GM21390 (cell line): ENCODE results near the gene FBXL16.
A peak's percentile ranks its signal among the peaks of the same experiment; 100 is the strongest.

Source experiments
- ATAC-seq: cut with Tn5 transposase; IDR thresholded peaks from one replicate; pipeline ENCODE4 v1.9.1; 2021; ENCODE audit not compliant: unreplicated experiment

The FBXL16 gene

DNA sequence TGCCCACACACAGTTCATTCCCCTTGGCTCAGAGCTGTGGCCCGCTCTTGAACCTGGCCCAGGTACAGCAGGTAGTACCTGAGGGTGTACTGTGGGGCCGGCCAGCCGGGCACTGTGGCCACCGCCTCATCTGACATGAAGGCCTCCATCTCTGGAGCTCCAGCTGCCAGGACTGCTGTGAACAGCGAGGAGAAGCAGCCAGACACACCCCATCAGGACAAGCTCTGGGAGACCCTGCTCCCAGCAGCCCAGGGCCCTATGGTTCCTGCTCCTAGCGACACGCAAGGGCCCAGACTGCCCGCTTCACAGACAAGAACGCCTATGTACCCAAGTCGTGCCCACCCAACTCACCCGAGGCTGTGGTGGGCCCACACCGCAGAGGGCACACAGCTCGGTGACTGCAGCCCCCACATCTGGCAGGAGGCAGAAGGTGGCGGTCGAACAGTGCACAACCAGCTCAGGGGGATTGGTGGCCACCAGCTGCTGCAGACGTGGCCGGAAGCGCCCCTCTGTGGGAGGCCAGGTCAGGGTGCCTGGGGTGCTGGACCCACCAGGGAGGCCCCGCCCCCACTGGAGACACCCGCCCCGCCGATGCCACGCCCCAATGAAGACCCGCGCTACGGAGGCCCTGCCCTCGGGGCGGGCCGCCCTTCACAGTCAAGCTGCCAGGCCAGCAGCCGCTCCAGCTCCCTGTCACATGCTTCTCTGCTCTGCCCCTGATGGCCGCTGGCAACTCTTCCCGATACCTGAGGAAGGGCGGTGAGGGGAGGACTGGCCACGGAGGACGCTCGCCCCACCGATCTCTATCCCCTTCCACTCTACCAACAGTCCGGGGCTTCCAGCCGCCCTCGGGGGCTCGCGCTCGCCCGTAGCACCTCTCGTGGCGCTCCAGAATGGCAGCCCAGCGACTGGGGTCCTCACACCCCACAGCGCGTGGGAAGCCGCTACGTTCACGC is 26.5 kb downstream of the FBXL16 start:
- ATAC-seq, result no peak

DNA sequence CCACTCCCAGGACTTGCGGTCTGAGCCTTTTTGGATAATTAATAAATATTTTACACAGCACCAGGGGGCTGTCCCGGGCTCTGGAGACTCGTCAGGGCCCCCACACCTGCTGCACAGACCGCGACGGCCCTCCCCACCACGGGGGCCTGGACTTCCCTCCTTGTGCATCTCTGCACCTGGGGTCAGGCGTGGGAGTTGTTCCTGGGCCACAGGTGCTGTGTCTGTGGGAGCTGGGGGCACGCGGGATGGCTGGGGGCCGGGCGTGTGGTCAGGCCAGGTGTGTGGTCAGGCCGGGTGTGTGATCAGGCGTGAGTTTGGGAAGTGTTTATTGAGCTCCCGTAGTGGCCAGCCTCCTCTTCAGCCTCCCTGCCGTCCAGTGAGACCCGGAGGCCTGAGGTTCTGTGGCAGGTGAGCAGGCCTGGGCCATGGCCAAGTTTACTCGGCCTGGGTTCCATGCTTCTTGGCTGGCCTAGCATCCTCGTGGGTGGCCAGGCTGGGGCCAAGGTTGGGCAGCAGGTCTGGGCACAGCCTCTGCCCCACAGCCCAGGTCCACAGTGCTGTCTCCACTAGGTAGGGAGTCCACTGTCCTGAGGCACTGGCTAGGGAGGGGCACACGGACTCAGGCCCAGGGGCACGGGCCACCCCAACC is 27.3 kb downstream of the FBXL16 start:
- ATAC-seq, result no peak

DNA sequence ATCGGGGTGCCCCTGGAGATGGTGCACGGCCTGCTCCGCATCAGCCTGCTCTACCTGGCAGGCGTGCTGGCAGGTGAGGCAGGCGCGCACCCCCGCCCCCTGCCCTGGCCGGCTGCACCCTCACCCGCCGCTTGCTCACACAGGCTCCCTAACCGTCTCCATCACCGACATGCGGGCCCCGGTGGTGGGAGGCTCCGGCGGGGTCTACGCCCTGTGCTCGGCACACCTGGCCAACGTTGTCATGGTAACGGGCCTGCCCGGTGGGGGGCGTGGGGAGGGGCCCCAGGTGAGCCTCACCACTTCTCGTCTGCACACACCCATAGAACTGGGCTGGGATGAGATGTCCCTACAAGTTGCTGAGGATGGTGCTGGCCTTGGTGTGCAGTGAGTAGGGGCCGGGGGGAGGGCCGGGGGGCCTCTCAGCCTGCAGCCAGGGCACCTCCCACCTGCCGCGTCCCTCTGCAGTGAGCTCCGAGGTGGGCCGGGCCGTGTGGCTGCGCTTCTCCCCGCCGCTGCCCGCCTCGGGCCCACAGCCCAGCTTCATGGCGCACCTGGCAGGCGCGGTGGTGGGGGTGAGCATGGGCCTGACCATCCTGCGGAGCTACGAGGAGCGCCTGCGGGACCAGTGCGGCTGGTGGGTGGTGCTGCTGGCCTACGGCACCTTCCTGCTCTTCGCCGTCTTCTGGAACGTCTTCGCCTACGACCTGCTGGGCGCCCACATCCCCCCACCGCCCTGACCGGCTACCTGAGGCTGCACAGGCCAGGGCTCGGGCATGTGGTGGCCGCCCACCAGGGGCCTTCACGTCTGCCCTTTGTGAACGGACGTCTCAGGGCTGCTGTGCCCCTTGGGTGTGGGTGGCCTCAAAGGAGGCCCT is 28.0 kb downstream of the FBXL16 start:
- ATAC-seq, result no peak

DNA sequence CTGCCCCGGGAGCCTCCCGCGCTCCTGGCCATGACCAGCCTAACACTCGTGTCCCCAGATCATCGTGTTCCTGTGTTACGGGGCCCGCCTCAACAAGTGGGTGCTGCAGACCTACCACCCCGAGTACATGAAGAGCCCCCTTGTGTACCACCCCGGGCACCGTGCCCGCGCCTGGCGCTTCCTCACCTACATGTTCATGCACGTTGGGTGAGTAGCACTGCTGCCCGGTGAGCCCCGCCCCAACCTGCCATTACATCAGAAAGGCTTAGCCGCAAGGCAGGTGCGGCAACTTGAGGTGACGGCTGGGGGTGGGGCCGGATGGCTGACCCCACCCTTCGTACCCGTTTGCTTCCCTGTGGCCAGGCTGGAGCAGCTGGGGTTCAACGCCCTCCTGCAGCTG is 28.7 kb downstream of the FBXL16 start:
- ATAC-seq, result no peak

DNA sequence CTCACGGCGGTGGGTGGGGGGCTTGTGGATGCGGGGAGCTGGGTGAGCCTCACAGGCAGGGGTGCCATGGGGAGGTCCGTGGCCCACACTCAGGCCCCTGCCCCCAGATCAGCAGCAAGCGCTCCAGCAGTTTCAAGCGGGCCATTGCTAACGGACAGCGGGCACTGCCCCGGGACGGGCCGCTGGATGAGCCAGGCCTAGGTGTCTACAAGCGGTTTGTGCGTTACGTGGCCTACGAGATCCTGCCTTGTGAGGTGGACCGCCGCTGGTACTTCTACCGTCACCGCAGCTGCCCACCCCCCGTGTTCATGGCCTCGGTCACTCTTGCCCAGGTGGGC is 29.1 kb downstream of the FBXL16 start:
- no peak for ATAC-seq

DNA sequence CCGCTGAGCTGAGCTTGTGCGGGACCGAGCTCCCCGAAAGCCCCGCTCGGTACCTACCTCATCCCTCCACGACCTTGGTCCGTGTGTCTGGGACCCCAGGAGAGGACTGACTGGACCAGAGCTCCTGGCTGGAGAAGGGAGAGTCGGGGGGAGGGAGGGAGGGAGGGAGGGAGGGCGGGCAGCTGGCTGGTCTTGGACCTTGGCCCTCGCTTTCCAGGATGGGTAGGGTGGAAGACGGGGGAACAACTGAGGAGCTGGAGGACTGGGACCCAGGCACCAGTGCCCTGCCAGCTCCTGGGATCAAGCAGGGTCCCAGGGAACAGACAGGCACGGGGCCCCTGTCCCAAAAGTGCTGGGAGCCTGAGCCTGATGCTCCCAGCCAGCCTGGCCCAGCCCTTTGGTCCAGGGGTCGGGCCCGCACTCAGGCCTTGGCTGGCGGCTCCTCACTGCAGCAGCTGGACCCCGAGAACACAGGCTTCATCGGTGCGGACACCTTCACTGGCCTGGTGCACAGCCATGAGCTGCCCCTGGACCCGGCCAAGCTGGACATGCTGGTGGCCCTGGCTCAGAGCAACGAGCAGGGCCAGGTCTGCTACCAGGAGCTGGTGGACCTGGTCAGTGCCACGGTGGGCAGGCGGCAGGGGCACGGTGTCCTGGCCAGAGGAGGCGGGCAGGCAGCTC is 29.6 kb downstream of the FBXL16 start:
- ATAC-seq, result no peak

DNA sequence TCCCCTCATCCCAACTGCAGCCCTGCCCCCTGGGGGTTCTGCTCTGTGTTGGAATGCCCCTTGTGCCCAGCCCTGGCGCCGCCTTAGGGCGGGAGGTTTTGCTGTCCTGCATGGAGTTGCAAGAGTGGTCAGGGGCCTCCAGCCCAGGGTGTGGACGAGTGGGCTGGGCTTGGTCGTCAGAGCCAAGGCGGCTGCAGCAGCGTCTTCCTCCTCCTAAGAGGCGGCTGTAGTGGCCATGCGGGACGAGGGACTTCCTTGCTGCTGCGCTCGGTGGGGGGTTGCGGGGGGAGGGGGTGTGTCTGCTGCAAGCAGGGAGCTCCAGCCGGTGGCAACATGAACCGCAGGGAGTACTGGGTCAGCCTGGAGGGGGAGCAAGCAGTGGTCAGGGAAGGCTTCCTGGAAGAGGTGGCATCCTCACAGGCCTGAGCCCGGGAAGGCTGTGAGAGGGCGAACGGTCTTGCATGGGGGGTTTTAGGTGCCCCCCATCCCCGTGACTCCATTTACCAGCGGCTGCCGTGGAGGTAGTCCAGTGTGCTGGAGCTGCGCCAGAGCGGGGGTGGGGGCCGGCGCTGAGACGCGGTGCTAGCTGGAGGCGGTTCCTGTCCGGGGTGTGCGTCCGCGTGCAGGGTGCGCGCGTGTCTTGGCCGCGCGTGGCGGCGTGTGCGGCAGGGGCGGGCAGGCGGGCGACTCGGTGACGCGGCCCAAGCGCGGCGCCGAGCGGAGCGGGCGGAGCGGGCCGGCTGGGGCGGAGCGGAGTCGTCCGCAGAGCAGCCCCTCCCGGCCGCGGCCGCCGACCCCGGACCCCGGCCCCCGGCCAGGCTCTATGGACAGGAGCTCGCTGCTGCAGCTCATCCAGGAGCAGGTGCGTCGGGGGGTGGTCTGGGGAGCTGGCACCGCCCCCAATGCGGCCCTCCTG is 30.4 kb downstream of the FBXL16 start, which contains the start of gene RHBDL1:
TSS of gene RHBDL1 (plus strand) at position 704 of the 916 bp plus-strand sequence. CDS start at position 824, 120 bp downstream.
- no peak for ATAC-seq

DNA sequence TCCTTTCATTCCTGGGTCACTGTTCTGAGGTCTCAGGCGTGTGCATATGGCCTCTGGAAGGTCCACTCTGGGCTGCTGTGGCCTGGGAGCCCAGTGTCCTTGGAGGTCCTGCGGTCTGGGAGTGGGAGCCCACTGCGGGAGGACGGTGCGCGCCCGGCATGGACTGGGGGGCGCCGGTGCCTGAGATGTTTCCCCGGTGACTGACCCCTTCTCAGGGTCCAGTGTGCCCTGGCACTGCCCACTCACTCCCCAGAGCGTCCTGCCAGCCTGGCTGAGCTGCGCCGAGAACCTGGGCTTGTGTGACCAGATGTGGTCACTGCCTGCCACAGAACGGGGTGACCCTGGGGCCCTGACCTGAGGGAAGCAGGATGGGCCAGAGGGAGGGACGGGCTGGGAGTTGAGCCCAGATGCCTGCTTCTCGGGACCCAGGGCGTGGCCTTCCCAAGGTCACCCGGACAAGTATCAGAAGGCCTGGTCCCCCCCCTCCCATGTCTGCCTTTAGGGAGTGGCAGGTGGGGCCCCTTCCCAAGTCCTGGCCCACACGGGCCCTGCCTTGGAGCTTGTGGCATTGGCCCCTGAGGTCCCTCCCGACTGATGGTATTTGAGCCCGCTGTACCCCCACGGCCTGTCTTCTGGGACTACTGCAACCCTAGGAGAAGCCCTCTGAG is 31.3 kb downstream of the FBXL16 start:
- no peak for ATAC-seq

DNA sequence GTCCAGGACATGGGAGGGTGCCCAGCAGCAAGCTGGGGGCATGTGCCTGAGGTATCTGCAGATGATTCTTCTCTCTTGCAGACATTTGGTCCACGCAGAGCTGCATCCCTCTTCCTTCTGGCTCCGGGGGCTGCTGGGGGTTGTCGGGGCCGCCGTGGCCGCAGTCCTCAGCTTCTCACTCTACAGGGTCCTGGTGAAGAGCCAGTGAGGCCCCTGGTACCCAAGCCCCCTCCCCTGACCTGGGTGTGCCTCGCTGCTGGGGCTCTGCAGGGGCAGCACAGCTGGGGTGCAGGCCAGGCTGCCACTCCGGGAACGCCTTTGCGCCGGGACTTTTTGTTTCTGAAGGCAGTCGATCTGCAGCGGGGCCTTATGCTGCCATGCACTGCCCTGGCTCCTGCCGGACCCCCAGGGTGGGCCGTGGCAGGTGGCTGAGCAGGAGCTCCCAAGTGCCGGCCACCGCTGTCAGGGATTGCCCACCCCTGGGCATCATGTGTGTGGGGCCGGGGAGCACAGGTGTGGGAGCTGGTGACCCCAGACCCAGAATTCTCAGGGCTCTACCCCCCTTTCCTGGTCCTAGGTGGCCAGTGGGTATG is 32.1 kb downstream of the FBXL16 start:
- no peak for ATAC-seq

DNA sequence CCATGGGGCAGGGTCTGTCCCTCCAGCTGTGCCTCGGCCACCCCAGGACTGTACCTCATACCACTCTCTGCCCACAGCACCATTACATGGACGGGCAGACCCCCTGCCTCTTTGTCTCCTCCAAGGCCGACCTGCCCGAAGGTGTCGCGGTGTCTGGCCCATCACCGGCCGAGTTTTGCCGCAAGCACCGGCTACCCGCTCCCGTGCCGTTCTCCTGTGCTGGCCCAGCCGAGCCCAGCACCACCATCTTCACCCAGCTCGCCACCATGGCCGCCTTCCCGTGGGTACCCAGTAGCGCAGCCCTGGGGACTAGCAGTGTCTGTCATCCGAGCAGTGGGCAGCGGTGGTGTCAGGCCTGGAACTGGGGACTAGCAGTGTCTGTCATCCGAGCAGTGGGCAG is 32.8 kb downstream of the FBXL16 start:
- no peak for ATAC-seq

DNA sequence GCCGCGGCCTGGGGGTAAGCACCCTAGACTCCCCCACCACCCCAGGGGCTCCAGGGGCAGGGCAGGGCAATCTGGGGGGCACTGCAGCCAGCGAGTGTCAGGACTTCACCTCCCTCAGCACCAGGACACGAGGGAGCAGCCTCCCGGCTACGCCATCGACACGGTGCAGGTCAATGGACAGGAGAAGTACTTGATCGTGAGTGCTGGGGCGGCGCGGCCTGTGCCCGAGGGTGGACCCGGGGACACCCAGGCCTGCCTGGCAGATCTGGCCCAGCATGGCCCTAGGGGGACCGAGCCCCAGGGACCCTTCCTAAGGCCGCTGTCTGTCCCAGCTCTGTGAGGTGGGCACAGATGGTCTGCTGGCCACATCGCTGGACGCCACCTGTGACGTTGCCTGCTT is 33.2 kb downstream of the FBXL16 start:
- ATAC-seq, result no peak

DNA sequence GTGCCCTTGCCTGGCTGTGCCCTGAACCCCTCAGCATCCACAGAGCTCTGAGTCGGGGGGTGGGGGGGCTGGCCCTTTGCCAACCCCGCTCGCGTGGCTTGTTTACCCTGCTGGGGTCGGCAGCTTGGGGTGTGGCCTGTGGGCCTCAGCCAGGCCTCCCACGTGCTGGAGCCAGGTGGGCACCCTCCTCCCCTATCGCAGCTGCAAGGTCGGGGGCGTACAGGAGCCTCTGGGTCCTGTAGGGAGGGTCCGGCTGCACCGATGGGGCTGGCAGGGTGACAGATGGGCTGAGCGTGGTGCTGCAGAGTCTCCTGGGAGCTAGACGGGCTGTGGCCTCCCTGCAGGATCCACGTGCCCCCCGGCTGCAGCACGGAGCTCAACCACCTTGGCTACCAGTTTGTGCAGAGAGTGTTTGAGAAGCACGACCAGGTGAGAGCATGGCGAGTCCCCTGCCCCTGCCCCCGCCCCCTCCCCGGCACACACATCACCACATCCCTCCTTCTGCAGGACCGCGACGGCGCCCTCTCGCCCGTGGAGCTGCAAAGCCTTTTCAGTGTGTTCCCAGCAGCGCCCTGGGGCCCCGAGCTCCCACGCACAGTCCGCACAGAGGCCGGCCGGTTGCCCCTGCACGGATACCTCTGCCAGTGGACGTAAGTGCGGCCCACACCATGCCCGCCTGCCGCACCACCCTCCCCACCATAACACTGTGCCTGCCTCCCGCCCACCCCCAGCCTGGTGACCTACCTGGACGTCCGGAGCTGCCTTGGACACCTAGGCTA is 34.1 kb downstream of the FBXL16 start:
- no peak for ATAC-seq

DNA sequence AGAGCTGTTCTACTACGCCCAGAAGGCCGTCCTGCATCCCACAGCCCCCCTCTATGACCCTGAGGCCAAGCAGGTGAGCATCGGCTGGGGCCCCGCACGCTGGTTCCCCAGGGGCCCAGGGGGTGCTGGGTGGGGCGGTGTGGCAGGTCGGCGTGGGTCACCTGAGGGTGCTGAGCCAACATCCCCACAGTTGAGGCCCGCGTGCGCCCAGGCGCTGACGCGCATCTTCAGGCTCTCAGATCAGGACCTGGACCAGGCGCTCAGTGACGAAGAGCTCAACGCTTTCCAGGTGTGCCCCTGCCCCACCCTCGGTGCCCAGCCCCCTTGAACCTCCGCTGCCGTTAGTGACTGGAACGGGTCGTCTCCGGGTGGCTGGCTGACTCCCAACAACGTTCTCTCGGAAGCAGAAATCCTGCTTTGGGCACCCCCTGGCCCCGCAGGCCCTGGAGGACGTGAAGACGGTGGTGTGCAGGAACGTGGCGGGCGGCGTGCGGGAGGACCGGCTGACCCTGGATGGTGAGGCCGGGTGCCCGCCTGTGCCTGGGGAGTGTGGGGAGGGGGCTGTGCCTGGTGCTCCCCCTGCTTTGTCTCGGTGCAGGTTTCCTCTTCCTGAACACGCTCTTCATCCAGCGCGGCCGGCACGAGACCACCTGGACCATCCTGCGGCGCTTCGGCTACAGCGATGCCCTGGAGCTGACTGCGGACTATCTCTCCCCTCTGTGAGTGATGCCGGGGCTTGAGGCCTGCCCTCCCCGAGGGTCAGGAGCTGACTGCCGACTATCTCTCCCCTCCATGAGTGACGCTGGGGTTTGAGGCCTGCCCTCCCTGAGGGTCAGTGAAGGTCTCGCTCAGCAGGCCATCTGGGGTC is 34.9 kb downstream of the FBXL16 start:
- no peak for ATAC-seq

DNA sequence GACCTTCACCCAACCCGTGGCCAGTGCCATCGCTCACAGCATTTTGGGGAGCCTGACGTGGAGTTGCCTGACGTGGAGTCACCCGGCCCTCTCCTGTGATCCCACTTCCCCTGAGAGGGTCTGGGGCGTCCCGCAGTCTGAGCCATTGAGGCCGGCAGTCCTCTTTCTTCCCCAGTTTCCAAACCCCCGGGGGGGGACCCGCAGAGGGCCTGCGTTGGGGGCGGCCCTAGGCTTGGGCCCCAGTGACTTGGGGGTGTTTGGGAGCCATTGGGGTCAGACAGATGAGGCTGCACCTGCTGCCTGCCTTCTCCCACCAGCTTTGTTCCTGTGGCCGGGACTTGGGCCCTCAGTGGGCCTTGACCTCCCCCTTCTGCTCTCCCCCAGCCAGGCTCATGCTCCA is 35.9 kb downstream of the FBXL16 start:
- ATAC-seq, result no peak

DNA sequence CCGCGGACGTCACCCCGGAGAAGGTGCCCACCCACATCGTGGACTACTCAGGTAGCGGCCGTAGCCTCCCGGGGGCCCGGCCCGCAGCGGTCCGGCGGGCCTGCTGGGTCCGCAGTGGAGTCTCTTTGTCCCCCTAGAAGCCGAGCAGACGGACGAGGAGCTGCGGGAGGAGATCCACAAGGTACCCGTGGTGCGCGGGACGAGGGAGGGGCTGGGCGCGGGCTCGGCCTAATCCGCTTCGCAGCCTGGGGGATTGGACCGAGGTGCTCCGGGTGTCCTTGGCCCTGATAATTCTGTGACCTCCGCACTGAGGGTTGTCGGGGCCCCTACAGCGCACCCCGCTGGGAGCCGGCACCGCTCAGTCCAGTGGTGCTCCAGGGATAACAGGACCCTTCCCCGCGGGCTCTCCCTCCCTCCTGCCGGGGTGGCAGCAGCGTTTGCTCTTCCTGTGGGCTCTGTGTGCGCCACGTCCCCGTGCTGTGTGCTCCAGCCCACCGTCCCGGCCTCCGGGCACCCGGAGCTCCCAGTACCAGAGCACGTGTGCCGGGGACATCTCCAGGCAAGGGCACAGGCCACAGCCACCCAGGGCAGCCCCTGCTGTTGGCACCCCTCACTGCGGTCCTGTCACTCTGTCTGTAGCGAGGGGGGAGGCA is 37.0 kb downstream of the FBXL16 start:
- no peak for ATAC-seq

DNA sequence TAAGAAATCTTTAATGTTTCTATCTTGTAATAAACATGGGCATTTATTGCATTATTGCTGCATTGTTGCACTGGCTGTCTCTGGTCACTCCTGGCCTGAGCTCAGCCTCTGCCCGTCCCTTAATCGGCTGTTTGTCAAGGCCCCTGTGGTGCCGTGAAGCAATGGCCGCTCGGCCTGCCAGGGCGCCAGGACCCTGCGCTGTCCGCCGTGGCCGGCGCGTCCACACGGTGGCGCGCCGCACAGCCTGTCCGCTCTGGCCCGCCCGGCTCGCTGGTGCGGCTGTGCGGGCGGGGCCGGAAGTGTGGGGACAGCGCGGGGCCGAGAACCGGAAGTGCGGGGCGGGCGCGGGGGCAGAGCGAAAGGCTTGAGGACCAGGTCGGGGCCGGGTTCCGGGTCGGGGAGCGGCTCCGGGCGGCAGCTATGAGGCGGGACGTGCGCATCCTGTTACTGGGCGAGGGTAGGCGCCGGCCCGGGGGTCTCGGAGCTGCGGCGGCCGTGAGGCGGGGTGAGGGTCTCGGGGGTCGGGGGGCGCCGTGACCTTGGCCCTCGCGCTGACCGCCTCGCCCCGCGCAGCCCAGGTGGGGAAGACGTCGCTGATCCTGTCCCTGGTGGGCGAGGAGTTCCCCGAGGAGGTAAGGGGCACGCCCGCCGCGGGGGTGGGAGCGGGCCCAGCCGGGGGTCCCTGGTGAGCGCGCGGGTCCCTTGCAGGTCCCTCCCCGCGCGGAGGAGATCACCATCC is 37.7 kb downstream of the FBXL16 start, which contains the start of gene RHOT2:
TSS of gene RHOT2 (plus strand) at position 353 of the 739 bp plus-strand sequence. CDS start at position 421, 68 bp downstream.
- ATAC-seq, result peak; percentile 82
